Measurements from ENCODE around the gene SCRT2. TPM values are rescaled to one million over a fixed set of nuclear protein-coding genes. Genes with fewer than 3 reads are reported as not detected.

SCRT2 gene
- total and polyA plus RNA-seq, 2 donors (not counting 3 experiments of a cell fraction or from before 2014, with no cell fraction given) = not detected

DNA sequence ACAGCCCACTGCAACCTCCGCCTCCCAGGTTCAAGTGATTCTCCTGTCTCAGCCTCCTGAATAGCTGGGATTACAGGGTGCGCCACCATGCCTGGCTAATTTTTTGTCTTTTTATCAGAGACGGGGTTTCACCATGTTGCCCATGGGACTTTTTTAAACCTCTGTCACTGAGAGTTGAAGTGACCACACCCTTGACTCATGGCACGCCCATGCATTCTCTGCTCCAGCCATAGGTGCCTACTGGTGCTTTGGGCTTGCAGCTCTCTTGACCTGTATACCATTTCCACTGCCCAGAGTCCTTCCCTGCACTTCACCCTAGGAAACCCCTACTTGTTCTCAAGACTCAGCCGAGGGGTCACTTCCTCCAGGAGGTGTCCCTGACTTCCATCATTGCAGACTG is 2.4 kb upstream of the SCRT2 start:
- no TSS peak for BruUV-seq (replicated peaks)
- CTCF ChIA-PET = interaction anchor here (2.3 kb wide), 1 partner anchor 11 kb away, joined by 6 read pairs; no protein-coding TSS in a partner anchor
- intact Hi-C loops (cut with micrococcal nuclease) = no loop called here

More for the DNA sequence above, 2.4 kb upstream of the SCRT2 start:
- H3K4me2 ChIP-seq (ENCODE audit: insufficient read depth, low read length) = no peak overlapping the region
- H3K27me3 ChIP-seq (ENCODE audit: control insufficient read depth in 2 of 2, insufficient read depth in 2 of 2, low read length in 2 of 2) = peaks cover 28 to 37% of the 10 kb centered on the region in 2 experiments
- dilution Hi-C loops (cut with MboI; ENCODE audit: extremely low pct_ligation_motif_present, low sequenced_read_pairs) = no loop called here
- H3K9me3 ChIP-seq (replicated peaks; ENCODE audit: control insufficient read depth, insufficient read depth, low read length) = no peaks in the 10 kb centered on the region
- no peak overlapping the region for H3K9ac ChIP-seq (replicated peaks; ENCODE audit: extremely low read depth, insufficient read depth, low read length)
- H2AFZ ChIP-seq (ENCODE audit: low read depth, low read length) = no peak overlapping the region
- FAIRE-seq = no peak
- no peaks in the 10 kb centered on the region for H3K9me1 ChIP-seq (replicated peaks; ENCODE audit: control insufficient read depth, extremely low read depth, insufficient read depth, low read length)
- no peaks in the 10 kb centered on the region for H4K20me1 ChIP-seq (replicated peaks; ENCODE audit: control insufficient read depth, extremely low read depth, insufficient read depth, low read length)
- no peak overlapping the region for H3K4me3 ChIP-seq (replicated peaks in 1 of 3; ENCODE audit: insufficient read depth in 1 of 3, low read depth in 1 of 3, low read length in 3 of 3)
- POLR2A ChIA-PET = no interaction called here
- no peak for TF ChIP-seq MAX (IDR thresholded peaks at IDR 0.05; ENCODE audit: insufficient read depth, insufficient read length)
- TF ChIP-seq GATA2 (IDR thresholded peaks at IDR 0.05; ENCODE audit: insufficient read depth, insufficient read length, low read depth, low read length) = no peak
- no peak for TF ChIP-seq EZH2 (IDR thresholded peaks at IDR 0.05; ENCODE audit: borderline replicate concordance, low read depth, low read length, severe bottlenecking)
- TF ChIP-seq FOS (IDR thresholded peaks at IDR 0.05; ENCODE audit: borderline replicate concordance, insufficient read depth, low read length) = no peak
- no peak for TF ChIP-seq POLR2AphosphoS5 (IDR thresholded peaks at IDR 0.05; ENCODE audit: insufficient read depth, low read depth, low read length)
- no peak for TF ChIP-seq JUN (IDR thresholded peaks at IDR 0.05; ENCODE audit: borderline replicate concordance, insufficient read depth, insufficient read length, low read depth)
- no peak for TF ChIP-seq MYC (IDR thresholded peaks at IDR 0.05; ENCODE audit: low read depth, low read length)
- no peak for TF ChIP-seq POLR2A (IDR thresholded peaks at IDR 0.05; ENCODE audit: low read depth, low read length)
- TF ChIP-seq, protein P1, sequence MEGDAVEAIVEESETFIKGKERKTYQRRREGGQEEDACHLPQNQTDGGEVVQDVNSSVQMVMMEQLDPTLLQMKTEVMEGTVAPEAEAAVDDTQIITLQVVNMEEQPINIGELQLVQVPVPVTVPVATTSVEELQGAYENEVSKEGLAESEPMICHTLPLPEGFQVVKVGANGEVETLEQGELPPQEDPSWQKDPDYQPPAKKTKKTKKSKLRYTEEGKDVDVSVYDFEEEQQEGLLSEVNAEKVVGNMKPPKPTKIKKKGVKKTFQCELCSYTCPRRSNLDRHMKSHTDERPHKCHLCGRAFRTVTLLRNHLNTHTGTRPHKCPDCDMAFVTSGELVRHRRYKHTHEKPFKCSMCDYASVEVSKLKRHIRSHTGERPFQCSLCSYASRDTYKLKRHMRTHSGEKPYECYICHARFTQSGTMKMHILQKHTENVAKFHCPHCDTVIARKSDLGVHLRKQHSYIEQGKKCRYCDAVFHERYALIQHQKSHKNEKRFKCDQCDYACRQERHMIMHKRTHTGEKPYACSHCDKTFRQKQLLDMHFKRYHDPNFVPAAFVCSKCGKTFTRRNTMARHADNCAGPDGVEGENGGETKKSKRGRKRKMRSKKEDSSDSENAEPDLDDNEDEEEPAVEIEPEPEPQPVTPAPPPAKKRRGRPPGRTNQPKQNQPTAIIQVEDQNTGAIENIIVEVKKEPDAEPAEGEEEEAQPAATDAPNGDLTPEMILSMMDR (IDR thresholded peaks at IDR 0.05; ENCODE audit: extremely low read depth in 1 of 2, insufficient read depth in 1 of 2, low read depth in 1 of 2, low read length in 2 of 2) = no peak
- no peaks in the 10 kb centered on the region for H3K4me1 ChIP-seq (ENCODE audit: control insufficient read depth, extremely low read depth, insufficient read depth, low read length)
- no peaks in the 10 kb centered on the region for H3K36me3 ChIP-seq (ENCODE audit: control insufficient read depth in 2 of 2, extremely low read depth in 1 of 2, insufficient read depth in 2 of 2, low read length in 2 of 2)
- no peaks in the 10 kb centered on the region for H3K79me2 ChIP-seq (ENCODE audit: control insufficient read depth, insufficient read depth, low read length)
- H3K27ac ChIP-seq (ENCODE audit: insufficient read depth, low read depth, low read length) = no peak overlapping the region
- no peak for DNase-seq (ENCODE audit: low read depth, low spot score)

Data from endothelial cell of umbilical vein (primary cell).